ENCODE results near the gene ZFP2.
A peak's percentile ranks its signal among the peaks of the same experiment; 100 is the strongest.
"Not testable (repeated sequence)": the region's sequence is repeated elsewhere in the genome, so short reads cannot be mapped to it uniquely, and the experiment has no call there.

The ZFP2 gene

GRCh38 chr5:178895615-178896571, at the start of gene ZFP2:
Gene ZFP2 (plus strand): TSS chr5:178895913. CDS start chr5:178931314, 35,401 bp downstream.
- DNase-seq = peak; percentile 12

- DNase-seq = no peak
Measured at GRCh38 chr5:178849316-178849715, 46.4 kb upstream of the ZFP2 start.

GRCh38 chr5:178851951-178852350, 43.8 kb upstream of the ZFP2 start:
- no peak for DNase-seq

- no peak for DNase-seq
Measured at GRCh38 chr5:178854284-178854683, 41.4 kb upstream of the ZFP2 start.

GRCh38 chr5:178859625-178860521, 35.8 kb upstream of the ZFP2 start, which contains the start of gene ZNF354B:
Gene ZNF354B (plus strand): TSS chr5:178859953. CDS start chr5:178861048, 1,095 bp downstream.
- DNase-seq = peak; percentile 76

- DNase-seq = not testable (repeated sequence)
Measured at GRCh38 chr5:178860615-178861014, 35.1 kb upstream of the ZFP2 start.

- no peak for DNase-seq
Measured at GRCh38 chr5:178861627-178862026, 34.1 kb upstream of the ZFP2 start.

- no peak for DNase-seq
Measured at GRCh38 chr5:178866946-178867345, 28.8 kb upstream of the ZFP2 start.

- no peak for DNase-seq
Measured at GRCh38 chr5:178869577-178869976, 26.1 kb upstream of the ZFP2 start.

- DNase-seq = no peak
Measured at GRCh38 chr5:178870411-178870810, 25.3 kb upstream of the ZFP2 start.

GRCh38 chr5:178872302-178872701, 23.4 kb upstream of the ZFP2 start:
- no peak for DNase-seq

GRCh38 chr5:178883115-178883694, 12.5 kb upstream of the ZFP2 start:
- DNase-seq = not testable (repeated sequence)

- no peak for DNase-seq
Measured at GRCh38 chr5:178883815-178884430, 11.8 kb upstream of the ZFP2 start.

GRCh38 chr5:178899289-178899688, 3.6 kb downstream of the ZFP2 start:
- no peak for DNase-seq

- no peak for DNase-seq
Measured at GRCh38 chr5:178902849-178903248, 7.1 kb downstream of the ZFP2 start.

- no peak for DNase-seq
Measured at GRCh38 chr5:178931846-178932760, 36.4 kb downstream of the ZFP2 start.

GRCh38 chr5:178940569-178941360, 45.1 kb downstream of the ZFP2 start, which contains the start of gene ZNF454:
Gene ZNF454 (plus strand): TSS chr5:178941198. CDS start chr5:178942792, 1,594 bp downstream.
- DNase-seq = peak; percentile 57

GRCh38 chr5:178941361-178941760, 45.6 kb downstream of the ZFP2 start:
- DNase-seq = no peak

- no peak for DNase-seq
Measured at GRCh38 chr5:178965465-178966055, 69.8 kb downstream of the ZFP2 start.

- DNase-seq = no peak
Measured at GRCh38 chr5:178981381-178981780, 85.7 kb downstream of the ZFP2 start.

Measured in NCI-H1105 (cell line).